Fibroblast of skin of scalp (primary cell): ENCODE measurements around the gene BCL7A.
"Not testable (repeated sequence)": the region's sequence is repeated elsewhere in the genome, so short reads cannot be mapped to it uniquely, and the experiment has no call there.

Source experiments
- DNase-seq: peaks from one replicate; pipeline ENCODE4 v3.0.0-alpha.2; 2013

Gene BCL7A

DNA sequence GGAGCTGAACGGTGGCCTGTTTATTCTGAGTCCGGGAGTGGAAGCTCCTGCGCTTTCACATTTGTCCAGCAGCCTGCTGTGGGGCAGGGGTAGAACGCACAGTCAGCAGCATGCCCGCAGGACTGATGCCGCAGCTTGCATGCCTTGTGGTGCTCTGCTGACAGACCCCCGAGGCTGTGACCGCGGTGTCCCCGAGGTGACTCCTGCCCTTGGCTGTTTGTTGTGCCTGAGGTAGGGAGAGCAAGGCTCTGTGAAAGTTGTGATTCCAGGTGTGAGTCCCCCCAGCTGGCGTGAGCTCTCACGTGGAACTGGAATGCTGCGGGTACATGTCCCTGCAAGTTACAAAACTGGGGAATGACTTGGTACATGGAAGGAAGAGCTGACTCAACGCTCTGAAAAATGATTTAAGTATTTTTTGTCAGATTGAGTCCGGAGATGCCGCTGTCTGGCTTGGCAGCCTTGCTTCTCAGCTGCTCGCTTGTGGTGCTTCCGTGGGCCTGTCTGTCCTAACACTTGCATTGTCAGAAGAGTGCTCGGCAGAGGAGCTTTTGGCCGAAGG lies 75.0 kb downstream of the BCL7A start:
- no peak for DNase-seq

DNA sequence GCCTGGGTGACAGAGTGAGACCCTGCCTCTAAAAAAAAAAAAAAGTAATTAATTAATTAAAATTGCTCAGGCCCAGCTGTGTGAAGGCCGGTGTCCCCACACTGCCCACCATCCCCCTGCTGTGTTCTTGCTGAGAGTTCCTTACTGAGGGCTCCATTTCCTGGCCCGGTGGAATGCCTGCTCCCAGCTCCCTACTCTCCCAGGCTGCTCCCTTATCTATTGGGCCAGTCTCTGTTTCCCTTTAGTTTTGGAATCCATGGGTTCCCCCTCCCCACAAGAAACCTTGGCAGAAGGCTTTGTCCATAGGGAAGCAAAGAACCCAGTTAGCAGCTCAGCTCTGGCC lies 75.9 kb downstream of the BCL7A start:
- DNase-seq, result no peak

GRCh38 chr12:122097927-122098756 lies 76.5 kb downstream of the BCL7A start:
- no peak for DNase-seq

DNA sequence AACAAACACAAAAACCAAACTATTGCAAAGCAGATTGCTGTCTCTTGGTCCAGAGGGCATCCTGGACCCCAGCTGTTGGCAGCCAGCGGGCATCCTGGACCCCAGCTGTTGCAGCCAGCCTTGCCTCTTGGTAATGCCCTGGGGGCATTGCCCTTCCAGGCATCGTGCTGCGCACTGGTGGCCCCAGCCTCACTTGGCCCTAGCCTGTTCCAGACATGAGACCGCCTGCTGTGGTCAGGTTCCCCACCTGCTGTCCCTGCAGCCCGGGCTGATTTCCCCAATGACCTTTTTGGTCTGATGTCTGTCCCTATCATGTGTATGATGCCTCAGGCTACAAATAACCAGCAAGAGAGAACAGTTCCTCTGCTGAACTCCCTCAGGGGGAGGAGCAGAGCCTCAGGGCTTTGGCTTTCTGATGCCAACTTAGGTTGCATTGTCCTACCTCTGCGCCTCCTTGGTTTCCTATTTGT lies 77.6 kb downstream of the BCL7A start:
- no peak for DNase-seq

- no peak for DNase-seq
Observed at GRCh38 chr12:122099856-122100255, 78.2 kb downstream of the BCL7A start.

DNA sequence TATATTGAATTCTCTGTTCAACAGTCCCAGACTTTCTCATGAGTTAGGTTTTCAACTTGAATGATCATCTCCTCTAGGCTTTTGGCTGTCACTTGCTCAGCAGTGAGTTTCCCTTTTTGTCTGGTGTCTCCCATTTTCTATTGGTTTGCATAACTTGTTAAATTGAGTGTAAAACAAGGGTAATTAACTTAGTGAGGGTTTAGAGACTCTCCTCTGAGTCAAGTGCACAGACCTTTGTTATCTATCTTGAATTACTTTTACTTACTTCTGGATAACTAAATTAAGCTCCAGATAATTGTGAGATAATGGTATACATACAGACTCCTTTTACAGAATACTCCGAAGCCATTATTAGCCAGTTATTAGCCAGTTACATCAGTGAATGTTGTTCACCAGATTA lies 78.9 kb downstream of the BCL7A start:
- DNase-seq, result no peak

DNA sequence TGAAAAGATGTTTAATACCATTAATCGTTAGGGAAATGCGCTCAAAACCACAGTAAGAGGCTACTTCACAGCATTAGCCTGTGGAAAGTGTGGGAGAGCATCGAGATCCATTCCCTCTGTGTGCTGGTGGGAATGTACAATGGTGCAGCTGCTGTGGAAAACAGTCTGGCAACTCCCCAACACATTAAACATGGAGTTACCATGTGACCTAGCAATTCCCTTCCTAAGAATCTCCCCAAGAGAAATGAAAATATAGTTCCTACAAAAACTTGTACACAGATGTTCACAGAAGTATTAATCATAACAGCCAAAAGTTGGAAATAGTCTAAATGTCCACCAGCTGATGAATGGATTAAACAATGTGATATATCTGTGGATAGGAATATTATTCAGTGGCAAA lies 80.6 kb downstream of the BCL7A start:
- no peak for DNase-seq

- DNase-seq, result no peak
Observed at GRCh38 chr12:122104844-122105243, 83.2 kb downstream of the BCL7A start.

GRCh38 chr12:122105496-122105895 lies 83.8 kb downstream of the BCL7A start:
- DNase-seq, result not testable (repeated sequence)

- no peak for DNase-seq
Observed at GRCh38 chr12:122106843-122107242, 85.2 kb downstream of the BCL7A start.

DNA sequence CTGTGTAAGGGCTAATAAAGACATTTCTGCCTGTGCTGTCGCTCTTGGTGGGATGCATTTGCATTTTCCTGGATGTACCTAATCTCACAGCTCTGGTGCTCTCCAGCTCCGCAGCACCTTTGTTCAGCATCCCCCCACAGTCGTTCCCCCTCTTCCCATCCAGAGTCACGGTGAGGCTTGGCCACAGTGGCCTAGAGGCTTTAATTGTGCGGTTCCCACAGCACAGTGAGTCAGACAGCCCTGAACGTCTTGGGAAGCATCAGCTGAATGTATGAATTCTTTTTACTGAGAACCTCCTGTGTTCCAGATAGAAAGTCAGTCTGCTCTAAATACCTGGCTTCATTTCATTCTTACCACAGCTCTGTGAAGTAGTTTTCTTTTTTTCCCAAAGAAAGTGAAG lies 85.6 kb downstream of the BCL7A start:
- DNase-seq, result peak; percentile 51

GRCh38 chr12:122111089-122111641 lies 89.5 kb downstream of the BCL7A start:
- DNase-seq, result no peak
